Ascending aorta (tissue), 2 donors: ENCODE results near the gene TIGD1. TPM values are rescaled to one million over a fixed set of nuclear protein-coding genes. Genes with fewer than 3 reads are reported as not detected.

ENCODE experiments used
- DNase-seq, 2 donors: peaks; one replicate each; pipeline ENCODE4 v3.0.0-alpha.2; 2019; ENCODE audit warnings: low spot score in 2 of 2
- H3K27ac ChIP-seq, 2 donors: fragments of 200-600 bp; sonication (generic); one replicate each; pipeline ENCODE4 v1.5.1; 2016 to 2017; ENCODE audit warnings: mild to moderate bottlenecking in 1 of 2
- H3K27me3 ChIP-seq: fragments of 200-600 bp; sonication (generic); one replicate; pipeline ENCODE4 v1.5.1; 2017
- H3K36me3 ChIP-seq, 2 donors: fragments of 200-600 bp; sonication (generic); one replicate each; pipeline ENCODE4 v1.5.1; 2016
- H3K4me1 ChIP-seq, 2 donors: fragments of 200-600 bp; sonication (generic); one replicate each; pipeline ENCODE4 v1.5.1; 2016 to 2017; ENCODE audit warnings: mild to moderate bottlenecking in 1 of 2
- H3K4me3 ChIP-seq, 2 donors: fragments of 200-600 bp; sonication (generic); one replicate each; pipeline ENCODE4 v1.5.1; 2016 to 2017; ENCODE audit warnings: mild to moderate bottlenecking in 1 of 2
- H3K9me3 ChIP-seq, 2 donors: fragments of 200-600 bp; sonication (generic); one replicate each; pipeline ENCODE4 v1.5.1; 2016
- intact Hi-C: fragments of 100-400 bp; cut with DNase I; formaldehyde crosslinking; loops from one replicate; pipeline ENCODE4 v1.15.1; 2023
- total RNA-seq: library from RNA; depleted of rRNA; stranded (reverse); fragments of >200 nt; gene quantifications from one replicate; pipeline ENCODE4 v1.1.0, GENCODE V29; 2016
- TF ChIP-seq, protein P1 (sequence below), 3 experiments: fragments of 200-600 bp in 2 of 3; fragments of 450-650 bp in 1 of 3; sonication (generic) in 2 of 3; IDR thresholded peaks; one replicate each; pipeline ENCODE4 v1.5.1; 2016 to 2019; ENCODE audit warnings: antibody characterized with exemption in 3 of 3, mild to moderate bottlenecking in 1 of 3, moderate library complexity in 1 of 3

Gene TIGD1
- total RNA-seq, 1 donor from 2014 or later = 0.53 TPM

GRCh38 chr2:232588680-232589585, 38.6 kb upstream of the TIGD1 start:
- Histone ChIP-seq H3K4me3 (no peak overlapping the region), H3K36me3 (peaks cover 0 to 6% of the 10 kb centered on the region in 2 donors), H3K27ac (peak overlapping the region; percentile 55 to 74), H3K9me3 (no peaks in the 10 kb centered on the region), H3K4me1 (peaks cover 0 to 22% of the 10 kb centered on the region in 2 donors), H3K27me3 (no peaks in the 10 kb centered on the region)
- intact Hi-C loops = no loop called here
- DNase-seq = peak in 1 of 2 donors; percentile 74
- TF ChIP-seq, protein P1, sequence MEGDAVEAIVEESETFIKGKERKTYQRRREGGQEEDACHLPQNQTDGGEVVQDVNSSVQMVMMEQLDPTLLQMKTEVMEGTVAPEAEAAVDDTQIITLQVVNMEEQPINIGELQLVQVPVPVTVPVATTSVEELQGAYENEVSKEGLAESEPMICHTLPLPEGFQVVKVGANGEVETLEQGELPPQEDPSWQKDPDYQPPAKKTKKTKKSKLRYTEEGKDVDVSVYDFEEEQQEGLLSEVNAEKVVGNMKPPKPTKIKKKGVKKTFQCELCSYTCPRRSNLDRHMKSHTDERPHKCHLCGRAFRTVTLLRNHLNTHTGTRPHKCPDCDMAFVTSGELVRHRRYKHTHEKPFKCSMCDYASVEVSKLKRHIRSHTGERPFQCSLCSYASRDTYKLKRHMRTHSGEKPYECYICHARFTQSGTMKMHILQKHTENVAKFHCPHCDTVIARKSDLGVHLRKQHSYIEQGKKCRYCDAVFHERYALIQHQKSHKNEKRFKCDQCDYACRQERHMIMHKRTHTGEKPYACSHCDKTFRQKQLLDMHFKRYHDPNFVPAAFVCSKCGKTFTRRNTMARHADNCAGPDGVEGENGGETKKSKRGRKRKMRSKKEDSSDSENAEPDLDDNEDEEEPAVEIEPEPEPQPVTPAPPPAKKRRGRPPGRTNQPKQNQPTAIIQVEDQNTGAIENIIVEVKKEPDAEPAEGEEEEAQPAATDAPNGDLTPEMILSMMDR (IDR thresholded peaks at IDR 0.05) = no peak

- Histone ChIP-seq H3K9me3 (no peaks in the 10 kb centered on the region), H3K36me3 (peaks cover 0 to 7% of the 10 kb centered on the region in 2 donors), H3K27me3 (no peaks in the 10 kb centered on the region), H3K4me1 (peaks cover 0 to 17% of the 10 kb centered on the region in 2 donors), H3K4me3 (no peak overlapping the region), H3K27ac (peak overlapping the region; percentile 55 to 74)
- intact Hi-C loops = no loop called here
- TF ChIP-seq, protein P1 (IDR thresholded peaks at IDR 0.05) = no peak
- no peak for DNase-seq
Observed at GRCh38 chr2:232588031-232588430, 37.7 kb upstream of the TIGD1 start.

DNA sequence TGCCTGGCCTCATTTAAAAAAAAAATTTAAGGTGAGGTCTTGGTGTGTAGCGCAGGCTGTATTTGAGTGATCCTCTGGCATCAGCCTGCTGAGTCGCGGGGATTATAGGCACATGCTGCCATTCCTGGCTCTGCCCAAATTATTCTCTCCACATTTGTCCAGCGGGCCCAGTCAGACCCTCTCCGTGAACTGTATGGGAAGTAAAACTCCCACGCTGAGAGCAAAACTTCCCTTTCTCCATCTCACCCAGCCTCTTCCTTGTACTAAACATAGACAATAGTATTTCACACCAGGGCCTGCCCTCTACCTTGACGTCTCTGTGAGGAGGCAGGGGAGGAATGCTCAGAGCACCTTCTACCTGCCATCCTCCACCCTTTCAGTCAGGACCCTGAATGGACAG, 37.2 kb upstream of the TIGD1 start:
- no peaks in the 10 kb centered on the region for H3K27me3 ChIP-seq
- peaks cover 0 to 14% of the 10 kb centered on the region in 2 donors for H3K4me1 ChIP-seq
- intact Hi-C loops = no loop called here
- no peak for DNase-seq
- peak overlapping the region in 1 of 2 donors; percentile 16 for H3K27ac ChIP-seq
- H3K4me3 ChIP-seq = no peak overlapping the region
- H3K9me3 ChIP-seq = no peaks in the 10 kb centered on the region
- TF ChIP-seq, protein P1 (IDR thresholded peaks at IDR 0.05) = no peak
- H3K36me3 ChIP-seq = peaks cover 2 to 11% of the 10 kb centered on the region in 2 donors

DNA sequence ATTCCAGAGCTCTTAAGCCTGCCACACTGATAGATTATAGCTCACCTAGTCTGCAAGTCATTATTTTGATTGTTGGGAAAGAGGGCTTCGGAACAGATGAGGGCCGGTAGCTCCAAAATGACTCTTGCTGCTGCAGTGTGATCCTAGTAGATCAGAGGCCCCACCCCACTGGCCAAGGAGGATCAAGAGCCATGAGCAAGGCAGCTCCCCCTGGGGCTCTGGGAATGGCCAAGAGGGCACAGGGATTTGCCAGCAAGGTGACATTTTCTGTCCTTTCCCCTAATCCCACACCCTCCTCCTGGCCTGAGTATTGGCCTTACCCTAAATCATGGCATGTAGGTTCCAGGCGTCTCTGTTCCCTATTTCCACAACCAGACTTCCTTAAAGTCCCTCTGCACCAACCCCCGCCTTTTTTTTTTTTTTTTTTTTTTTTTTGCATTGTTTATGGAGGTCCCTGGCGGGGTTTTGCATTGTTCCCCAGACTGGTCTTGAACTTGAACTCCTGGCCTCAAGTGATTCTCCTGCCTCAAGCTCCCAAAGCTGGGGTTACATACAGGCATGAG, 36.7 kb upstream of the TIGD1 start:
- H3K4me1 ChIP-seq = peaks cover 0 to 13% of the 10 kb centered on the region in 2 donors
- no peak for DNase-seq
- H3K36me3 ChIP-seq = peaks cover 4 to 16% of the 10 kb centered on the region in 2 donors
- intact Hi-C loops = no loop called here
- no peak overlapping the region for H3K4me3 ChIP-seq
- H3K27me3 ChIP-seq = no peaks in the 10 kb centered on the region
- H3K9me3 ChIP-seq = no peaks in the 10 kb centered on the region
- no peak overlapping the region for H3K27ac ChIP-seq
- TF ChIP-seq, protein P1 (IDR thresholded peaks at IDR 0.05) = no peak

- intact Hi-C loops = no loop called here
- H3K9me3 ChIP-seq = no peaks in the 10 kb centered on the region
- TF ChIP-seq, protein P1 (IDR thresholded peaks at IDR 0.05) = no peak
- peaks cover 13 to 35% of the 10 kb centered on the region in 2 donors for H3K36me3 ChIP-seq
- H3K27ac ChIP-seq = no peak overlapping the region
- peaks cover 0 to 7% of the 10 kb centered on the region in 2 donors for H3K4me1 ChIP-seq
- H3K4me3 ChIP-seq = no peak overlapping the region
- H3K27me3 ChIP-seq = no peaks in the 10 kb centered on the region
- no peak for DNase-seq
Observed at GRCh38 chr2:232584238-232584637, 33.9 kb upstream of the TIGD1 start.
